T-helper 1 cell treated with Interleukin-12 subunit alpha and Interleukin-12 subunit beta and Interleukin-4 antibody, amounts not matched to agents 30 μg/mL and 1 μg/mL, for 36 hours (primary cell): ENCODE measurements around the gene C14orf119.

ENCODE experiments used
- H3K27ac Mint-ChIP-seq: one replicate; pipeline ENCODE4 v1.8.0; 2021; ENCODE audit warnings: mild to moderate bottlenecking, mixed read lengths
- H3K27me3 Mint-ChIP-seq: one replicate; pipeline ENCODE4 v1.8.0; 2021; ENCODE audit warnings: low read depth, mixed read lengths
- H3K36me3 Mint-ChIP-seq: one replicate; pipeline ENCODE4 v1.8.0; 2021; ENCODE audit warnings: low read depth, mixed read lengths
- H3K4me1 Mint-ChIP-seq: one replicate; pipeline ENCODE4 v1.8.0; 2021; ENCODE audit warnings: low read depth, mixed read lengths
- H3K4me3 Mint-ChIP-seq: one replicate; pipeline ENCODE4 v1.8.0; 2021; ENCODE audit warnings: mild to moderate bottlenecking, moderate library complexity, mixed read lengths
- H3K9me3 Mint-ChIP-seq: one replicate; pipeline ENCODE4 v1.8.0; 2021; ENCODE audit warnings: mixed read lengths

The C14orf119 gene

GRCh38 chr14:23070262-23071129 lies 24.8 kb upstream of the C14orf119 start:
- Mint-ChIP-seq H3K27me3 (no peaks in the 10 kb centered on the region), H3K4me3 (peak overlapping the region; percentile 97), H3K36me3 (peaks cover 43% of the 10 kb centered on the region), H3K4me1 (peaks cover 32% of the 10 kb centered on the region), H3K9me3 (no peaks in the 10 kb centered on the region), H3K27ac (peak overlapping the region; percentile 85)

GRCh38 chr14:23071244-23071920 lies 23.9 kb upstream of the C14orf119 start:
- Mint-ChIP-seq H3K4me3 (peak overlapping the region; percentile 97), H3K9me3 (no peaks in the 10 kb centered on the region), H3K27ac (peak overlapping the region; percentile 85), H3K4me1 (peaks cover 29% of the 10 kb centered on the region), H3K27me3 (no peaks in the 10 kb centered on the region), H3K36me3 (peaks cover 42% of the 10 kb centered on the region)

GRCh38 chr14:23071921-23072539 lies 23.3 kb upstream of the C14orf119 start:
- Mint-ChIP-seq H3K4me3 (peak overlapping the region; percentile 97), H3K27me3 (no peaks in the 10 kb centered on the region), H3K27ac (peak overlapping the region; percentile 85), H3K36me3 (peaks cover 41% of the 10 kb centered on the region), H3K4me1 (peaks cover 29% of the 10 kb centered on the region), H3K9me3 (no peaks in the 10 kb centered on the region)

GRCh38 chr14:23074906-23075305 lies 20.4 kb upstream of the C14orf119 start:
- no peak overlapping the region for H3K4me3 Mint-ChIP-seq
- no peak overlapping the region for H3K27ac Mint-ChIP-seq
- H3K4me1 Mint-ChIP-seq: peaks cover 20% of the 10 kb centered on the region
- peaks cover 55% of the 10 kb centered on the region for H3K36me3 Mint-ChIP-seq
- H3K27me3 Mint-ChIP-seq: no peaks in the 10 kb centered on the region
- no peaks in the 10 kb centered on the region for H3K9me3 Mint-ChIP-seq

- peaks cover 62% of the 10 kb centered on the region for H3K36me3 Mint-ChIP-seq
- H3K27me3 Mint-ChIP-seq: no peaks in the 10 kb centered on the region
- no peaks in the 10 kb centered on the region for H3K9me3 Mint-ChIP-seq
- peaks cover 5% of the 10 kb centered on the region for H3K4me1 Mint-ChIP-seq
- no peak overlapping the region for H3K27ac Mint-ChIP-seq
- H3K4me3 Mint-ChIP-seq: no peak overlapping the region
Observed at GRCh38 chr14:23076785-23077408, 18.4 kb upstream of the C14orf119 start.

DNA sequence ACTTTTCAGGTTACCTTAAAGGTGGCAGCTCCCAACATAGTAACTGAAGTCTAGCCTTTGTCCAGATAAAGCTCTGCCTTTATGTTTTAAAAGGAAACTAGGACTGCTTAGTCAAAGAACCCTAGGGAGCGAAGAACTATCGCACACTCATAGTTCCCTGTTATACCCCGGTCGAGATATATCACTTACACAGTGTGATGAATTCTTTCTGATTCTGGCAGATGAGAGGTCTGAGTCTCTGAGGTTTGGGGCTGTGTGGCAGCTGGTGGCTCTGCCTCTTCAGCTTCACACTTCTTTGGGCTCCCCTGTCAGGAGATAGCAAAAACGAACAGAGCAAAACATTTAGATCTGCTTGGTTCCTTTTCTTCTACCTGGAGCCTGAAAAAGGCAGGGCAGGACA lies 17.3 kb upstream of the C14orf119 start:
- H3K36me3 Mint-ChIP-seq: peaks cover 55% of the 10 kb centered on the region
- H3K4me1 Mint-ChIP-seq: no peaks in the 10 kb centered on the region

GRCh38 chr14:23078692-23079116 lies 16.6 kb upstream of the C14orf119 start:
- Mint-ChIP-seq H3K4me1 (no peaks in the 10 kb centered on the region), H3K27ac (no peak overlapping the region), H3K9me3 (no peaks in the 10 kb centered on the region), H3K27me3 (no peaks in the 10 kb centered on the region), H3K4me3 (no peak overlapping the region), H3K36me3 (peaks cover 55% of the 10 kb centered on the region)

More for the DNA sequence above, 17.3 kb upstream of the C14orf119 start:
- H3K9me3 Mint-ChIP-seq: no peaks in the 10 kb centered on the region
- H3K27me3 Mint-ChIP-seq: no peaks in the 10 kb centered on the region
- H3K27ac Mint-ChIP-seq: no peak overlapping the region
- H3K4me3 Mint-ChIP-seq: no peak overlapping the region

DNA sequence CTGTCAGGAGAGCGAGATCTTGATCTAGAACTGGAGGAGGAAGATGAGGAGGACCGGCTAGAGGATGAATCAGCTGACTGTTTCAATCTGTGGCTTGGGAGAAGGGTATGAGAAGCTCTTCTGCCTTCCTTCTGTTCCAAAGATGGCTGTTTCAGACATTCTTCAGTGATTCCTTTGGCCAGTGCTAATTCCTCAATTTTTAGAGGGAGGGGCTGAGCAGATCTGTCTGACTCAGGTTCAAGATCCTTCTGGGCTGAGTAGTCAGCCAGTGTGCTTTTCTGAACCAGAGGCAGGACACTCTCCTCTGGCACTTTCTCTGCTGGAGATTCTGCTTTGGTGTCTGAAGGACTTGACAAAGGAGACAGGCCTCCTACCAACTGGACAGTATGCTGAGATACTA lies 15.6 kb upstream of the C14orf119 start:
- no peak overlapping the region for H3K27ac Mint-ChIP-seq
- no peaks in the 10 kb centered on the region for H3K9me3 Mint-ChIP-seq
- no peak overlapping the region for H3K4me3 Mint-ChIP-seq
- H3K36me3 Mint-ChIP-seq: peaks cover 55% of the 10 kb centered on the region
- H3K4me1 Mint-ChIP-seq: no peaks in the 10 kb centered on the region
- H3K27me3 Mint-ChIP-seq: no peaks in the 10 kb centered on the region

DNA sequence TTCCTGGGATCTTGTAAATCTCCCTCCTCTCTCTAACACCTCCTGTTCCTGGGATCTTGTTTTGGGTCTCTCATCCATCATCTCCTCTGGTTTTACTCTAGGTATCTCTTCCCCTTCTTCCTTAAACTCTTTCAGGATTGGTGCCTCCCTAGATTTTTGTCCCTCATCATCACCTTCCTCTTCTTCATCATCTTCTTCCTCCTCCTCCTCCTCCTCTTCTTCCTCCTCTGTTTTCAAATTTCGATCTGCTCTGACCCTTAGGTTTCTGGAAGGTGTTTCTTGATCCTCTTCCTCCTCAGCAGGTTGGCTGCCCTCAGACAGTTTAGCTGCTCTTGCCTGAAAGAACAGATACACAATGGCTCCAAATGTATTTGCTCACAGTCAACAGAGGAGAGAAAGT lies 14.8 kb upstream of the C14orf119 start:
- no peaks in the 10 kb centered on the region for H3K27me3 Mint-ChIP-seq
- H3K9me3 Mint-ChIP-seq: no peaks in the 10 kb centered on the region
- H3K36me3 Mint-ChIP-seq: peaks cover 57% of the 10 kb centered on the region
- no peak overlapping the region for H3K4me3 Mint-ChIP-seq
- peaks cover 2% of the 10 kb centered on the region for H3K4me1 Mint-ChIP-seq
- no peak overlapping the region for H3K27ac Mint-ChIP-seq

GRCh38 chr14:23085458-23085857 lies 9.8 kb upstream of the C14orf119 start:
- Mint-ChIP-seq H3K4me3 (no peak overlapping the region), H3K9me3 (no peaks in the 10 kb centered on the region), H3K27me3 (no peaks in the 10 kb centered on the region), H3K4me1 (peaks cover 10% of the 10 kb centered on the region), H3K36me3 (peaks cover 51% of the 10 kb centered on the region), H3K27ac (no peak overlapping the region)

GRCh38 chr14:23086565-23086964 lies 8.7 kb upstream of the C14orf119 start:
- Mint-ChIP-seq H3K9me3 (no peaks in the 10 kb centered on the region), H3K27ac (no peak overlapping the region), H3K4me3 (no peak overlapping the region), H3K27me3 (no peaks in the 10 kb centered on the region), H3K4me1 (peaks cover 10% of the 10 kb centered on the region), H3K36me3 (peaks cover 44% of the 10 kb centered on the region)

DNA sequence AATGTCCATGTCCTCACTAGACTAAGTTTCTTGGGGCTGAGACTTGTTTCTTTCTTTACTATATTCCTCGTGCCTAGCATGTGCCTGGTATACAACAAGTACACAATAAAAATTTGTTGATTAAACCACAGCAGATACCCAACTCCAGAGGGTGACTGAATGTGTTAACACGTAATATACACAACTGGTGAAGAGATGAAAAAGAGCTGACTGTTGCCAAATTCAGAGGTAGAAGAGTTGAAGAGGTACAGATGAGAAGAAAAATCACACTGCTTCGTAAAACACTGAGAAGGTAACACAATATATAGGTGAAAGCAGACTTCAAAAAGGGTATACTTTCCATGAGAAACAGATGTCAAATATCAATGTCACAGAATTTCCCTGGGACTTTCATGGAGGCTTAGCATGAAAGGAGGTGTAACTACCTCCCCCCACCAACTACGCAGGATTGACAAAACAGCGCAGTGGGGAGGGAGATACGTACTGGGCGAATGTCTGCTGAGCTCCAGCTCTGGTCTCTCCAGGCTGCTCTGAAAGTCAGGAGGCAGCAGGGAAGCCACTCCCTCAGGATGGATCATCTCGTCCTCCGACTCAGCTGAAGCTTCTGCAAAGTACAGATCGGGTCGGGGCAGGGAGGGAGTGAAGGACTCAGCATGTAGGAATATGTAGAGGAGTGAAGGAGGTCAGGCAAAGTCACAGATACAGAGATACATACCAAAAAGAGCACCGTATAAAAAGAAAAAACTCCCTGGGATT lies 5.6 kb upstream of the C14orf119 start:
- Mint-ChIP-seq H3K27me3 (no peaks in the 10 kb centered on the region), H3K4me3 (no peak overlapping the region), H3K9me3 (no peaks in the 10 kb centered on the region), H3K27ac (no peak overlapping the region), H3K36me3 (peaks cover 46% of the 10 kb centered on the region), H3K4me1 (peaks cover 20% of the 10 kb centered on the region)

DNA sequence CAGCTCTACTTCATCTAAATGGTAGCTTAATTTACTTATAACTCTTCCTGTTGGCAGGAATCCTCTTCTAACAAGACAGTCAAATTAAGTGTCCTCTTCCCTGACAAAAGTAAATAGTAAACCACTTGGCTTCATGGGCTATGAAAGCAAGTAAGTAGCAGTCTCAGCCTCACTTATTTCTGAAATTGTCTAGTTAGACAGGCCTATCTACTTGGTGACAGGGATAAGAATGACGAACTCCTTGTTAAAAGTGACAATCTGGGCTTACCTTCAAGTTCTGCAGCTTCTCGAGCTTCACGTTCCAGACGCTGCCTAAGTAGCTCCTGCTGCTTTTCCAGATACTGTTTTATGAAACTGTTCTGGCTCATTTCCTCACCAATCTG lies 5.1 kb upstream of the C14orf119 start:
- H3K27ac Mint-ChIP-seq: no peak overlapping the region
- H3K27me3 Mint-ChIP-seq: no peaks in the 10 kb centered on the region
- H3K4me3 Mint-ChIP-seq: no peak overlapping the region
- no peaks in the 10 kb centered on the region for H3K9me3 Mint-ChIP-seq
- H3K36me3 Mint-ChIP-seq: peaks cover 41% of the 10 kb centered on the region
- H3K4me1 Mint-ChIP-seq: peaks cover 20% of the 10 kb centered on the region
